ENCODE measurements around the gene C1QL1. TPM values are rescaled to one million over a fixed set of nuclear protein-coding genes. Genes with fewer than 3 reads are reported as not detected.

C1QL1 gene
- total RNA-seq, 2 donors from 2014 or later: 0.94 to 2.9 TPM

Small RNAs within 50 kb of the gene (microRNA-seq; reads per million reads assigned to microRNA genes)
- 0 reads per million in 2 donors for gene MIR6783

Other genes starting within 250 kb of the C1QL1 start
- 10 to 100 TPM; 19.5 to 28.0 TPM for gene ADAM11, start 209.3 kb downstream of the C1QL1 start, total RNA-seq
- 10 to 100 TPM; 28.5 to 38.5 TPM for gene GJC1, start 138.0 kb downstream of the C1QL1 start, total RNA-seq
- gene HIGD1B, start 120.4 kb downstream of the C1QL1 start, total RNA-seq: 10 to 100 TPM; 11.6 to 14.1 TPM
- gene EFTUD2, start 68.9 kb downstream of the C1QL1 start, total RNA-seq: 10 to 100 TPM; 59.0 to 66.1 TPM
- 1 to 10 TPM; 2.3 to 4.0 TPM for gene GFAP, start 52.8 kb downstream of the C1QL1 start, total RNA-seq
- gene KIF18B, start 20.5 kb downstream of the C1QL1 start, total RNA-seq: under 1 TPM; 0.16 to 0.85 TPM
- 10 to 100 TPM; 30.9 to 33.2 TPM for gene DCAKD, start 83.3 kb upstream of the C1QL1 start, total RNA-seq
- 10 to 100 TPM; 66.6 to 92.4 TPM for gene NMT1, start 93.0 kb upstream of the C1QL1 start, total RNA-seq
- 100 to 1,000 TPM in 1 of 2 donors, 10 to 100 TPM in 1; 92.1 to 132 TPM for gene PLCD3, start 164.2 kb upstream of the C1QL1 start, total RNA-seq
- 1 to 10 TPM; 8.4 to 8.7 TPM for gene ACBD4, start 167.4 kb upstream of the C1QL1 start, total RNA-seq
- 10 to 100 TPM; 27.8 to 31.7 TPM for gene HEXIM1, start 180.2 kb upstream of the C1QL1 start, total RNA-seq
- gene HEXIM2, start 193.6 kb upstream of the C1QL1 start, total RNA-seq: 1 to 10 TPM; 4.2 to 4.4 TPM